Uterine smooth muscle cell (primary cell): Measurements from ENCODE around the gene CPEB4. TPM values are rescaled to one million over a fixed set of nuclear protein-coding genes. Genes with fewer than 3 reads are reported as not detected.

ENCODE experiments used
- total RNA-seq: library from RNA; depleted of rRNA; stranded (reverse); fragments of >200 nt; gene quantifications from 2 replicates; pipeline ENCODE4 v1.2.3, GENCODE V29; 2014

Gene CPEB4
- total RNA-seq = 24.1 and 36.0 TPM in 2 replicates

GRCh38 chr5:173887610-173888472 lies at the start of gene CPEB4:
Gene CPEB4, plus strand, starts transcription at chr5:173888349. Its CDS starts 1,385 bp downstream, at chr5:173889734.

GRCh38 chr5:173988554-173989431 lies 100.6 kb downstream of the CPEB4 start, which contains the start of gene C5orf47:
Gene C5orf47, plus strand, starts transcription at chr5:173989170. Its CDS starts 94 bp downstream, at chr5:173989264.

Other genes with a start within 250 kb of the CPEB4 start
- 0.11 and 0.12 TPM in 2 replicates for gene C5orf47, start 100.8 kb downstream of the CPEB4 start, total RNA-seq
- gene NSG2, start 157.4 kb downstream of the CPEB4 start, total RNA-seq = under 0.01 TPM in 1 of 2 replicates, not detected in the other